Epithelial cell of prostate (primary cell): ENCODE results near the gene MYOZ2.
A peak's percentile ranks its signal among the peaks of the same experiment; 100 is the strongest.

Source experiments
- DNase-seq: peaks from one replicate; pipeline ENCODE4 v3.0.0-alpha.2; 2011; ENCODE audit warnings: low read depth, low spot score
- H3K27ac ChIP-seq: fragments of 450-650 bp; 2 replicates; pipeline ENCODE4 v1.5.1; 2017; ENCODE audit warnings: mild to moderate bottlenecking

MYOZ2 gene

DNA sequence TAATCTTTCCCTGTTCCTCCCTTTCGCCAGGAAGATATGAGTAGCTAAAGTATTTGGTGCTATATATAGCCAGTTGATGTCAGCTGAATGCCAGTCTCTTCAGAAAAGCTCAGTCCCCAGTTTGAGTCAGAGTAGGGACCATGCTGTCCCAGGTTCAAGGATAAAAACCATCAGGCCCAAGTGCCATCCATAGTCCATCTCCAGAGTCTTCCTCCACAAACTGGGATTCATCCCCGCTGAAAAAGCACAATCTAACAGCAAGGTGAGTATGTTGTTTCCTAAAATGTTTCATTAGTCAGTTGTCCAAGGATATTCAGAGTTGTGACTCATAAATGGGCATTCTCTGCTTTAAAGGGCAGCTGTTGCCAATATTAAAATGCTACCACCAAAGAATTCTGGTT, at the start of gene MYOZ2:
MYOZ2 (plus strand) TSS at position 112 of the 401 bp plus-strand sequence. CDS start 694 bp downstream, outside the sequence.
- no peak for DNase-seq
- H3K27ac ChIP-seq, result no peak within 1 kb of the TSS

DNA sequence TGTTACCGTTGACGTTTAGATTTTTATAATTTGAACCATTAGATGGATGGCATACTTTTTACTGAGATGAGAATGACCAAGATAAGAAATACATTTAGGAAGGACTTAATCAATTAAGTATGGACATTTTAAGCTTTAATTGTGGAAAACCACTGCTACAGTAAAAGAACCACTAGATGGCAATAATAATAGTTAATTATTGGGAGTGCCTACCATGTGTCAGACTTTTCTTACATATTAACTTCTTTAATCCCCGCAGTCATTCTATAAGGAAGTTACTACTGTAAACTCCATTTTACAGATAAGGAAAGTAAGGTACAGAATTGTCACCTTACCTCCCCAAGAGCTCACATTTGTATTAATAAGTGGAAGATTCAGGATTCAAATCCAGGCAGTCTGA, 48.5 kb upstream of the MYOZ2 start:
- DNase-seq, result no peak
- no peak overlapping the region for H3K27ac ChIP-seq

DNA sequence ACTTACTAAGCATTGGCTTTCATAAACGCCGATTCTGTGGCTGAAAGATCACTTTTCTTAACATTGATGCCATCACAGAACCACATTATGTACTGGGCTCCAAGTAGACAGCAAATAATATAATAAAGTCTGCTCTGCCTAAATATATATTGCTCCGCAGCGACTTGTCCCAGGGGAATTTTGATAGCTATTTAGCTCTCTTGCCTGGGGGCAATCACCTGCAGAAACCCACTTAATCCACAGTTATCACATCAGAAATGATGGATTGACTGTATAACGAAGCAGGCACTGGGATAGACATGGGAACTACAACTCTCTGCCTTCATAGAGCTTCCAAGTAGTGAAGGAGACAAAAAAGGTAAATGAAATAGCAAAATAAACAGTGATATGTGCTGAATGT, 48.0 kb upstream of the MYOZ2 start:
- no peak overlapping the region for H3K27ac ChIP-seq
- no peak for DNase-seq

DNA sequence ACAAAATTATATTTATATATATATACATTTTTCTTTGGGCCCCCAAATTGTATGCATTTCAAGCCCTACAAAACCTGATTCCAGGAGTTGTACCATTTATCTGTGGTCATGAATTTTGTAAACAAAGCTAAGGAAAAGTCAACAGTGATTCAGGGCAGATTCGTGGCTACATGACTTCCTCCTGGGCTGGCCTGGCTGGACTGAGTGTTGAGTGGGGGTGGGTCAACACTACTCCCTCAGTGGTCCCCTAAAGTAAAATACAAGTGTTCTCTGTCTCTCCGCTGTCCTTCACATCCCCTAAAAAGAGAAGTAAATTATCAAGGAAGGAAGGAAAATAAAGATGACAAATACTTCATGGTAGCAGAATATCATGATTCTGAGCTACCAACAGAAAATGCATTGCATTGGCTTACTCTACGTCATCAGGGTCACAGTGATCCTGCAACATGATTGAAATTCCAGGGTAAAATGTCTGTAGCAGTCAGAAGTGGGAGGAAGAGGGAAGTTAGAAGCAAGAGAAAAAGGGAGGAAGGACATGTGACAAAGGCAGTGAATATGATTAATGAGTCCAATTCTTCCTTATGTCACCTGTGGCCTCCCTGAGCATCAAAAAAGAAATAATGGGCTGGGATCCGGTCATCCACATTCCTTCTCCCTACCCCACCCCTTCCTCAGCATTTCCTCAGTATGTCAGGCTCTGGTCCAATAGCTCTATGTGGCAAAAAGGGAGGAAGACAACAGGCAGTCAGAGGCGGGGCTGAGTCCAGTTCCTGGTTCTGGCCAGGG, 42.4 kb upstream of the MYOZ2 start:
- H3K27ac ChIP-seq, result peak overlapping the region; percentile 60
- no peak for DNase-seq

DNA sequence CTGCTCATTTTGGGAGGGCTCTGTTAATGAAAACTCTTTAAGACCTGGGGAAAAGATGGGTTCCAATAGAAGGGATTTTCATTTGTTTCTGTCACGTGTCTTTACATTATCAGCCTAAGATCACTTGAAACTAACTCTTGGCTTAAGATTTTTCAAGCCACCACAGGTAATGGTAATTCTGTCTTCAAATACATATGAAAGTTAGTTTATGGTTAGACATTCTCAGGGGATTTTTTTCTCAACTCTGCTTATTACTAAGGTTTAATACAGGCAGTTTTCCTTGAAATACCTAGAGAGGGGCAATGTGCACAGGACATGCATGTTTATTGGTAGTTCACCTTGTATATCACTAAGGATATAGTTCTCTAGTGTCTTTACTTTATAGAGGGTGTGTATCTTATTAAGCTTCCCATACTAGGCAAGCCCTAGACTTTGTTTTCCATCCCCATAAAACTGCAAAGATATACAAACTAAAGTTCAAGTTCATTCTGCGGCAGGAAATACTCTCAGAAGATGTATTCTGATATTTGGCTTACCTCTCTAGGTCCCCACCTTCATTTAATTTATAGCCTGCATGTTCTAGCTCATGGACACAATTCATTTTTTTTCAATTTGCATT, 38.2 kb upstream of the MYOZ2 start:
- DNase-seq, result no peak
- H3K27ac ChIP-seq, result no peak overlapping the region

DNA sequence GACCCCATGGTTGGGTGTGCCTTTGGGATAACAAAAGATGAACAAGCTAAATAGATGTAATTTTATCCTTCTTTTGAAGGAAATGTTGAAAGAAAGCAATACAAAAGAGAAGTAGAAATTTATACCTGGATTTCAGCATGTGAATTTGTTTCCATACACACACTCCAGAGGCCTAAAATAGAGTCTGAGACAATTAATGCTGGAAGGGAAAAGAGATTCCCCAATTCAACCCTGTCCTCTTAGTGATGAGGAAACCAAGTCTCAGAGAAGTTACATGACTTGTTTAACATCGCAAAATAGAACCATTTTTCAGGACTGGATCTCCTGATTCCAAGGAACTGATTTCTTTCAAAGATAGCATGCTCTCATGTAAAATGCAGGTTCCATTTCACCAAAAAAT, 37.3 kb upstream of the MYOZ2 start:
- DNase-seq, result no peak
- H3K27ac ChIP-seq, result no peak overlapping the region

DNA sequence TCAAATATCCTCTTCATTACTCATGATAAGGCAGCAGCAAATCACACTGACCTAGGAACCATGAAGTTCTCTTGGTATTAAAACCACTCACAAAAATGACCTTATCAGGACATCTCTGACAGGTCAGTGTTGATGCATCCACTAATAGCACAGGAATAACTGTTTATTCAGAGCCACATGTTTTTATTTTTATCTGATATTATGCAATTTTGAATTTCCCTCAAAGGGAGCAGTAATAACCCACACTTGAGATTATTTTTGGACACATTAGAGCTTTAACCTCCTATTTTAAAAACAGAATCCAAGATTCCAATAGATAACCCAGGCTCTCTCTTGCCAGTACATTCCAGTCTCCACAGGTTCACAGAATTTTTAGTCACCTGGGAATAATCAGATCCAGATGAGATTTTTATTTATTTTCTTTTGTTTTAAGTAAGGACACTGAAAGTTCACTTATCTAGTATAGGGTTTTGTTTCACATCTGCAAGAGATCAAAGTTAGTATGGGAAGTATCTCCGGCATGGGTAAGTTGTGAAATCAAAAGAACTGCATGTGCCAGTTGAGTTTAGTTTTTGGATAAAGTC, 36.3 kb upstream of the MYOZ2 start:
- no peak overlapping the region for H3K27ac ChIP-seq
- DNase-seq, result no peak

DNA sequence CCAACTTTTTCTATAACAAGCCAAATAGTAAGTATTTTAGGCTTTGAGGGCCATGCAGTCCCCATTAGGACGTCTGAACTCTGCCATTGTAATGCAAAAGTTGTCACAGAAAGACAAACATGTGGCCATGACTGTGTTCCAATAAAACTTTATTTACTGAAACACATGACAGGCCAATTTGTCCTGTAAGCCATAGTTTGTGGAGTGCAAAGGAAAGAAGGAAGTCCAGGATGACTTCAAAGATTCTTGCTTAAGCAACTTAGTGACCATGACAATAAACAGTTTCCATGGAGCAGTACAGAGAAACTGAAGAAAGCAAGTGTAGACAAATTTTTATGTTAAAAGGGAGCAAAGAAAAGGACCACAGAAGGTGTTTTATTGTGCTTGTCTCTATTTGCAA, 35.0 kb upstream of the MYOZ2 start:
- DNase-seq, result no peak
- H3K27ac ChIP-seq, result no peak overlapping the region

DNA sequence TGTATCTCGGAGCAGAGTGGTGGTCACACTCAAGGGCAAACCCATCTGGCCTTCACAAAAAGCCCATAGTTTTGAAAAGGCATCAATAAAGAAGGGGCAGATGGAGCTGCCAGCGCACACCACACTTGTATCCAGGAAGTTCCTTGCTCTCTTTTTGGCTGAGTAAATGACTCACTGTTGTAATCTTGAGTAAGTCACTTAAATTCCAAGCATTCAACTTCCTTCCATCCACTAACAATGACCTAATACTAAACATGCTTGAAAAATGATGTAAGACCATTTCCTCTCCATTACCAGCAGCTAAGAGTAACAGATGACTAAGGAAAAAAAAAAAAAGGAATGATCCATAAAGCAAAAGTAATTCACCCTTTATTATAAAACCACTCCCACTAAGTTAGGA, 32.4 kb upstream of the MYOZ2 start:
- H3K27ac ChIP-seq, result peak overlapping the region; percentile 98
- DNase-seq, result peak; percentile 97

DNA sequence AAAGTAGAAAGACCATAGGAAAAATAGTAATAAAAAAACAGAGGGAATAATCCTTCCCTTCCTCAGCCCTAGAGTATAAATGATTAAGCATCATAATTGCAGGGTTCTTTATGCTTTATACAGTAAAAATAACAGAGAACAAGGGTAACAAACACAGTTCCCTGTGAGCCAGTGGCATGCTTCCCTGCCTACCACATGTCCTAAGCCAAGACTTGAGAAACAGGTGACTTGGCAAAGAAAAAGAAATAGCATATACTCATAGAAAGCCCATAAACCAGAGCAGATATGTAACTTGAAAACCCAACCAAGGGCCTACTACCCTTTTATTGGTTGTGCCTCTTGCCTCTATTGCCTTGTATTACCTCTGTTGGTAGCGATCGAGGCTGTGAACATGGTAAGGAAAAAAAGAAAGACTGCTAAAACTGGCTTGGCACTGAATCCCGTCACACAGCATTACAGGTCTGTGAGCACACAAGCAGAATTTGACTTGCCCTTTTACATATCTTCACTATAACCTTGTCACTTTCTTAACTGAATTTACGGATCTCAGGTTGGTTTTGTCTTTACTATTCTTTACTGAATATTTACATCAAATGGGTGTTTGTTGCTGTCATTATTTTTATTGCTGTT, 30.9 kb upstream of the MYOZ2 start:
- peak overlapping the region; percentile 98 for H3K27ac ChIP-seq
- DNase-seq, result no peak

DNA sequence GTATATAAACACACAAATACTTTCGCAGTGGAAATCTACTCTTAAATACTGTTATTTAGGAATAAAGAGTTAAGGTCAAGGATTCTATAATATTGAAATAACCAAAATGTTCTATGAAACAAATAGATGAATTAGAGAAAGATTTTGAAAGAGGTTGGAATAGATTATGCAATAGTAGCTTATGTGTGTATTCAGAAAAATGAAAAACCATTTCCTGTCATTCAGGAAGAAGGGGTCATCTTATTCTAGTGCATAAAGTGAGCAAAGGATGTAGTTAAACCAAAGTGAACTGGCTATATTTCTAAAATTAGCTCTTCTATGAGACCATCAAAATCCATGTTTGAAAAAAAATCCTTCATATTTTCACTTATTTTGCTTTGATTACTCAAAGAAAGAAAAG, 30.0 kb upstream of the MYOZ2 start:
- DNase-seq, result no peak
- H3K27ac ChIP-seq, result peak overlapping the region; percentile 98

DNA sequence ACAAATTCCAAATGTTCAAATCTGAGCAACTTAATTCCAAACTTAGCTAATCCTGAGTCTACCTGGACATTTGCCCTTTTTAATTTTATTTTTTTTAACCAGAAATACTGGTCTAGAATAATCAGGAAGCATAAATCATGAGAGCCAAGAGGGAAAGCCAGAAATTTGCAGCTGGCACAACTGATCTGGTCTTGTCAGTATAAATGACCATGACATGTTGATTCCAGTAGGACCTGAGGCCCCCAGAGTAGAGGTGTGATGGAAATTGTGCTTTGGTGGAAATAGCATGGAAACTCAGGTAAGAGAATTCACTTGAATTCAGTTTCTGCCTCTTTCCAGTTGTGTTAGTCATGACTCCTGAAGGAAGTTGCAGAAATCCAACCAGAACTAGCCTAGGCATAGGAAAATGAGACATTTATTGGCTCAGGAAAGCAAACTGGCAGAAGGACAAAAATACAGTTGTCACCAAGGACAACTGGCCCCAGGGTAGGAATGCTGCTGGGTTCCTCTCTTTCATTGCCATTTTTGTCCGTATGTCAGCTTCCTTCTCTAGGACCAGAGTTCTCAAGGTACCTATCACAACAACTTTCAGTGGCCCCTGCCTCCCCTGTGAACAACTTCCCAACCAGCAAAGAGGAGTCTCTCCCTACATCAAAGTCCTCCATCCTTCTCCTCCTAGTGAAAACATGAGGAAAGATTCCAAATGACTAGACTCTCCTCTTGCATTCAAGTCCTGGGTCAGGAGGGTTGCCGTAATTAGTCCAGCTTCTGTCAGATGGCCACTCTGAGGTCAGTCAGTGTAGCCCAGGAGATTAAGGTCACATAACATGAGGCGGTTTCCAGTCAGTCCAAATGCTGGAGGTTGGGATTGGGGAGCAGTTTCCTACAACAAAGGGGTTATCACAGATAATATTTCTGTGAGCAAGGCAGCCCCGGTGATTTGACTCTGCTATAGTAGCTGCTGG, 29.3 kb upstream of the MYOZ2 start:
- H3K27ac ChIP-seq, result peak overlapping the region; percentile 98
- no peak for DNase-seq

DNA sequence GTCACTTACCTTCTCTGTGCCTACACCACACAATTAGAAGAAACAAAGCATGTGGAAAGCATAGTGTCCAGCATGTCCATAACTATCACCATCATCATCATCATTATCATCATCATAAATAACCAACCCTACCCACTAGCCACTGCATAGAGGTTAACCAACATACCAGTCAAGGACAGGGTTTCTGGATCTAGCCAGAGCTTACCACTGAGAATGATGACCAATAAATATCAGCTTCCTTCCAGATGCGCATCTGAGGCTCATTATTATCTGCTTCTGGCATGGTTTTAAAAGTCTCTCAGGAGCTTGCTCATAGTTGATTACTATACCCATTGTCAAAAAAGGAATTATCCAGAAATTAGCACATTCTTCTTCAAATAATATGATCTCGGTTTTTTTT, 25.5 kb upstream of the MYOZ2 start:
- no peak for DNase-seq
- no peak overlapping the region for H3K27ac ChIP-seq

DNA sequence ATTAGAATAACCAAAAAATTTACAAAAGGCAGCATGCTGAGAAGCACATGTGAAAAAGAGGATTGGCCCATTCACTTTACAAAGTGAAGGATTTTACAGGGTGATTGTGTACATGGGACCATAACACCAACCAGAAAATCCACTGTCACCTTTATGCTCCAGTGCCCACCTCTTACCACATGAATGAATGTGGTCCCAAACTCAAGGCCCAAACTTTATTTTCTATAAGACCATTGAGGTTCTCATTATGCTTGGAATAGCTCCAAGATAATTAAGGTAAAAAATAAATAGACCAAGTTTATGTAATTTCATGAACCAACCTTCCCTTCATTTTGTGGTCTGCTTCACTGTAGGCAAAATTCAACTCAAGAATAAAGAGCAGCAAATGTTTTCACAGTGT, 24.3 kb upstream of the MYOZ2 start:
- no peak overlapping the region for H3K27ac ChIP-seq
- no peak for DNase-seq

DNA sequence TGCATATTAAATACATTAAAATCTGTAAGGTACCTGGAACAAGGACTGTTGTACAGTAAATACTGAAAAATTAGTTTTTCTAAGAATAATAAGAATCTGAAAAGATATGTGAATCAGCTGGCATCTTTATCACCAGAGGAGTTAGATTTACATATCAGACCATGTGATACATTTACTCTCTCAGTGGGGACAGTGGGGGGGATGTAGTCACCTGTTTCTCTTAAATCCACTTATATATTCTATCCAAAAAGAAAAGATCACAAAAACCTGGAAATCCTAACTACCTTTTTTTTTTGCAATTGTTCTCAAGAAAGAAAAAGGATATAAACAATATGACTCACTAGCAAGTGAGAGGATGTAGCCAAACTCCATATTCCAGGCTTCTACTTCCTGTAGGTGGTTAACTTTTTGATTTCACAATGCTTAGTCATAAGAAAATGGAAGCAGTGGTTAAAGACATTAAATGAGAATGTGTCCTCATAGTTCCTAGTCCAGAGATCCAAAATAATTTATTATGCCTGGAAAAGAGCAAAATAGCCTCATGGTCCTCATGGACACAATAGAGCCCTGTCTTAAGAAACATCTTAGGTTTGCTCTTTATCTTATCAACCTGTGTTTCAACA, 22.5 kb upstream of the MYOZ2 start:
- peak; percentile 70 for DNase-seq
- peak overlapping the region; percentile 81 for H3K27ac ChIP-seq

DNA sequence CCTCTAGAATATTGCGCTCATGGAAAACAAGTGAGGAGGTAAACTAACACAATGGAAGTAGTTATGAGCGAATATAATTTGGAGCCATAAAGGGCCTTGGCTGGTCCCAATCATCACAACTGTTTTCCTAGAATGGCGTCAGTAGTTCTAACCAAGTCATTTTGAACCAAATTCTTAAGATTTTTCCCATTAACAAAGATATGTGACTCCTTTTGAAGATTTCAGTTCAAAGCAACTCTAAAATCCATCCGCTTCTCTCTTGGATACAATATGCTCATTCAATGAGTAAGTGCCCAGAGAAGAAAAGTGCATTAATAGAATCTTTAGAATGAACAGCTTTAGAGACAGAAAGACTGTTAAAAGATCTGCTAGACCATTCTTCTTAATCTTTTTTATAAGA, 19.6 kb upstream of the MYOZ2 start:
- no peak overlapping the region for H3K27ac ChIP-seq
- no peak for DNase-seq

DNA sequence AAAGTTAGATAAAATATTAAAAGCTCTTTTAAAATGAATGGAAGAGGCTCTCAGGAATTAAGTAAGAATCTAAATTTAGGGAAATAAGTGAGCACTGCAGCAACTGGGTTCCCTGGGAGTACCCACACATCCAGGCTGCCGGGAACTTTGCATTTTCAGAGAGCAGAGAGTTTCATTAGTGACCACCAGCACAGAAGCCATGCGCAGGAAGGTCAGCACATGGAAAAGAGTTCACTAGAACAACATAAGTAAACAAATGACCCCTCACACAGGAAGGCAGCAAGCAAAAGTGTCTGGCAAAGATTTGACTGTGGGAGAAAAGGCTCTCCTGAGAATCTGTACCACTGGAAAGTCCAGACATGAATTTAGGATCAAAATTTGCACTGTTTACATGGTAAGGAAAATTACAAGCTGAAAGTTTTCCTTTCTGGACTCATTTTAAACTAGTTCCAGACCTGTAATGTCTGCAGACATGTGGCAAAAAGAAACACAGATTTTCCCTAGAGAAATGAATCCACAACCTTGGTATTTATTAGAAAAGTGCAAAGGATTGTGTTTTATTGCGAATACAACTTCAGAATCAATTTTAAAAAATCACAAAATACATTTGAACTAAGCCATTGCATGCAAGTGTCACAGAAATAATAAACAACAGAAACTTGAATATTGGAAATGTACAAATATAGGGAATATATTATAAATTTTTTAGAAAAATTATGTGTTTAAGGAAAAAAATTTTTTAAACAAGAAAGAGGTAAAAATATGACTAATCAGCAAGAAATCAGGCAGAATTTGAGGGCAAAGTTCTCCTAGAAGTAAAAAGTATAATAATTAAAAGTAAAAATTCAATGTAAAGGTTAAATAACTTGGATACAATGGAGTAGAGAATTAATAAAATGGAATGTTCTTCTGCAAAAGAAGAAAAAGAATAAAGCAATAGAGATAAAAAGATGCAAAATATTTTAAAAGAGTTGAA, 18.4 kb upstream of the MYOZ2 start:
- no peak overlapping the region for H3K27ac ChIP-seq
- DNase-seq, result no peak

DNA sequence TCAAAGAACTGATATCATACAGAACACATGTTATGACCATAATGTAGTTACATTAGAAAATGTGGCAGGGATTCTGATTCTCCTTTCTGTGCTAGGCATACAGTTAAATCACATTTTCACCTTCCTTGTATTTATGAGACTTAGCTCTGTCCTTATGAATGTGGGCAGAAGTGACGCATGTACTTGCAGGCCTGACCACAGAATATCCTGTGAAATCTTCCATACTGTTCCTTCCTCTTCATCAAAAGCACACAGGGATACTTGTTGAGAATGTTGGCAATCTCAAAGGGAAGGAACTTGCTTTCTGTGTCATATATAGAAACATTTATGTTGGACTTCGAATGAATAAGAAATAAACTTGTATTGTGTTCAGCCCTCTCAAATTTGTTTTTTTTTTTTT, 17.2 kb upstream of the MYOZ2 start:
- H3K27ac ChIP-seq, result peak overlapping the region; percentile 12
- peak; percentile 26 for DNase-seq

DNA sequence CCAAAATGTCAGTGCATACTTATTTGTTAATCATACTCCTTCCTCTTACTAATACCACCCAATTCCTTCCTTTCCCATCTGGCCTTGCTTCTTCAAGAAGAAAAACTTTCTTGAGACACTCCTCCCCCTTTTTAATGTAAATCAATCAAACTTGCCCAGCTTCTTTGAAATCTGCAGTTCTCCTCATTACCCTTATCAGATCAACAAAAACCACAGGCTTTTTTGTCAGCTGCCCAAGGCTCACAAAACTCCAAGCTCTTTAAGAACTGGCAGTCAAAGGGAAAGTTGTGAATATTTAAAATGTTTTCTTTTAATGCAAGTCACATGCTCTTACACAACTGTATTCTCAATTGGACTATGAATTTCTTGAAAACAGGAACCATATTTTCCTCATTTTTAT, 11.3 kb upstream of the MYOZ2 start:
- no peak overlapping the region for H3K27ac ChIP-seq
- no peak for DNase-seq
